Activated CD8-positive, alpha-beta memory T cell treated with anti-CD3 and anti-CD28 coated beads, Interleukin-2, amount 50 U/mL, for 24 hours (primary cell): ENCODE results near the gene BZW2.

Experiments
- DNase-seq: peaks from one replicate; pipeline ENCODE4 v3.0.0-alpha.2; 2020; ENCODE audit errors: extremely low read depth

The BZW2 gene

DNA sequence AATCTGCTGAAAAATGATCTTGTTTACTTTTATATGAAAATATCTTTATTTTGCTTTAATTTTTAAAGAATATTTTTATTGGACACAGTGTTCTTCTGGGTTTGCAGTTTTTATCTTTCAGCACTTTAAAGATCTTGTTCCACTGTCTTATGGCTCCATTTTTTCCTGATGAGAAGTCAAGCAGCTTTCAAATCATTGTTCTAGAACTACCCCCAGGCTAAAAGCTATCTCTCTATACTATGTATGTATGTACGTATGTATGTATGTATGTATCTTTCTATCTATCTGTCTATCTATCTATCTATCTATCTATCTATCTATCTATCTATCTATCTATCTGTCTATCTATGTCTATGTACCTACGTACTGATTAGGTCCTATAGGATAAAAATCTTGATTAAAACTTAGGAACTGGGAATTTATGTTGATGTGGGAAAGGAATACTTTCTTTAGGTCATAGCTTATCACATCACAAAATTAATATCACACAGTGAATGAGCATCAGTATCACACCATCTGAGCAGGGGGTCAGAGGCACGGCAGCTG lies 72.2 kb downstream of the BZW2 start:
- no peak for DNase-seq

DNA sequence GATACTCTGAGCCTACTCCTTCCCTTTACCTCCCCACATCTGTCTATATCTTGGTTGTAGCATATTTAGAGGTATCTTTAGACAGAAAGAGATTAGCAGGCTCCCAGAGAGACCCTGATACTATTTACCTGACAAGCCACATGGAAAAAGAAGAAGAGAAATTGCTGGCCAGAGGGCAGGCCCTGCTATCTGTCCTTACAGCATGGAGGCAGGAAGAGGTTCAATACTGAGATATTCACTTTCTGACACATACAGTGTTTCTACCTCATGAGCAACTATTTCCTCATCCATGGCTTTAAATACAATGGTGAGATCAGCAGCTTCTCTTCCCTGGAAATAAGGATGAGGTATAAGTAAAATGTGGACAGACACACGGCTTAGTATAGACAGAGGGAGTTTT lies 73.7 kb downstream of the BZW2 start:
- no peak for DNase-seq

DNA sequence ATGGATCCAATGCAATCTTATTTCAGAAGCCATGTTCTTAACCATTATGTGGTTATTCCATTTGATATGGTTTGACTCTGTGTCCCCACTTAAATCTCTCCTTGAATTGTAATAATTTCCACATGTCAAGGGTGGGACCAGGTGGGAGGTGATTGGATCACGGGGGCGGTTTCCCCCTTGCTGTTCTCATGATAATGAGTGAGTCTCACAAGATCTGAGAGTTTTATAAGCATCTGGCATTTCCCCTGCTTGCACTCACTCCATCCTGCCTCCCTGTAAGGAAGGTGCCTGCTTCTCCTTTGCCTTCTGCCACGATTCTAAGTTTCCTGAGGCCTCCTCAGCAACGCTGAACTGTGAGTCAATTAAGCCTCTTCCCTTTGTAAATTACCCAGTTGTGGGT lies 75.6 kb downstream of the BZW2 start:
- DNase-seq, result no peak

- no peak for DNase-seq
Observed at GRCh38 chr7:16724344-16724743, 78.4 kb downstream of the BZW2 start.

DNA sequence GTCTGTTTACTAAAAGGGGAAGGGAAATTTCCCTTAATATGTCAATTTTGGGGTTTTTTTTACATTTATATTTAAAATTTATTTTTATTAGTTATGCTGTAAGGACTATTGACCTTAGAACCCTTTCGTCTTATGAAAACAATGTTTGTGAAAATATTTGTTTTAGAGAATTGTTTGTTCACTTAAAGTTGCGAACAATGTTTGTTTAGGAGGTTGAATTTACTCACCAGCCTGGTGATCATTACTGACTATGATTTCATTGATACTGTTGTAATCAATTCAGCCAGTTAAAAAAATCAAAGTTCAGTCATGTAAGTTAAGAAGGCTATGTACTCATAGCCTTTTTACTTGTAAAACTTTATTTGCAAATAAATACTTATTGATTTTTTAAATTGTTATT lies 80.2 kb downstream of the BZW2 start:
- no peak for DNase-seq

DNA sequence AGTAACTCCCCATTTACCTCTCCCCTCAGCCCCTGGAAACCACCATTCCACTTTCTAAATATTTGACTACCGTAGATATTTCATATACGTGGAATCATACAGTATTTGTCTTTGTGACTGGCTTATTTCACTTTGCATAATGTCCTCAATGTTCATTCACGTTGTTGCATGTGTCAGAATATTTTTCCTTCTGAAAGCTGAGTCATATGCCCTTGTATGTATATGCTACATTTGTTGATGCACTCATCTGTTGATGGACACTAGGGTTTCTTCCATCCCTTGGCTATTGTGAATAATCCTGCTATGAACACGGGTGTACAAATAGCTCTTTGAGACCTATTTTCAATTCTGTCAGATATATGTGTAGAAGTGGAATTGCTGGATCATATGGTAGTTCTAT lies 81.8 kb downstream of the BZW2 start:
- no peak for DNase-seq

GRCh38 chr7:16728811-16729210 lies 82.8 kb downstream of the BZW2 start:
- no peak for DNase-seq

DNA sequence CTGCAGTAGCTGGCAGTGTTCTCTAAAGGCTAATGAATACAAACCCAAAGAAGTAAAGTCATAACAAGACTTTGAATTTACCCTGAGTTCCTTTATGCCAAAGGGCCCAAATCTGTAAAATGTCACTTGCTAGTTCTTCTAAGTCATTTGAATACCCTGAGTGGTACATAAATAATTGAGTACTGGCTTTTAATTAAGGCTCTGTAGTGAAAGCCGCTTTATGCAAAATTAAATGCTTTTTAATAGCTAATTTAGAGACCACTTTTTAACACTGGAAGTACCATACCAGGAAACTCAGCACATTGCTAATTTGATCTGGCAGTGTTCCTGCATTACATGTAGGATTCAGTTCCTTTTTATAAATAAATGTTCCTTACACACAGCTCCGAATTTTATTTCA lies 83.6 kb downstream of the BZW2 start:
- DNase-seq, result no peak

DNA sequence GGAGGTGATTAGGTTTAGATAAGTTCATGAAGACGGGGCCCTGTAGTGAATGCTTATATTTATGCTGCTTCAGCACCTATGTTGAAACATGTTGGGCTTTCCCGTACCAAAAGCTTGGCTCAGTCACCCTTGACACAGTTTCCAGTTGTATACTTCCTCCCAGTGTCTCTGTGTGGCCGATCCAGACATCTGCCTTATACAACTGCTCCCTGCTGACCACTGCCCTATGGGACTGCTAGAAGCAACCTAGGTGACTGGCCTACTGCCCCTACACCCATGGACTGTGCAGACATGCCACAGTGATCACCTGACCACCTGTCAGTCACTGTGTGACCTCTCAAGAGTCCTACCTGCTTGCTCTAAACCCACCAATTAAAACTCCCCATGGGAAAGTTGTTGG lies 85.0 kb downstream of the BZW2 start:
- DNase-seq, result no peak

- no peak for DNase-seq
Observed at GRCh38 chr7:16732828-16733227, 86.8 kb downstream of the BZW2 start.

GRCh38 chr7:16734148-16734726 lies 88.3 kb downstream of the BZW2 start:
- DNase-seq, result no peak

- no peak for DNase-seq
Observed at GRCh38 chr7:16735020-16735419, 89.0 kb downstream of the BZW2 start.

DNA sequence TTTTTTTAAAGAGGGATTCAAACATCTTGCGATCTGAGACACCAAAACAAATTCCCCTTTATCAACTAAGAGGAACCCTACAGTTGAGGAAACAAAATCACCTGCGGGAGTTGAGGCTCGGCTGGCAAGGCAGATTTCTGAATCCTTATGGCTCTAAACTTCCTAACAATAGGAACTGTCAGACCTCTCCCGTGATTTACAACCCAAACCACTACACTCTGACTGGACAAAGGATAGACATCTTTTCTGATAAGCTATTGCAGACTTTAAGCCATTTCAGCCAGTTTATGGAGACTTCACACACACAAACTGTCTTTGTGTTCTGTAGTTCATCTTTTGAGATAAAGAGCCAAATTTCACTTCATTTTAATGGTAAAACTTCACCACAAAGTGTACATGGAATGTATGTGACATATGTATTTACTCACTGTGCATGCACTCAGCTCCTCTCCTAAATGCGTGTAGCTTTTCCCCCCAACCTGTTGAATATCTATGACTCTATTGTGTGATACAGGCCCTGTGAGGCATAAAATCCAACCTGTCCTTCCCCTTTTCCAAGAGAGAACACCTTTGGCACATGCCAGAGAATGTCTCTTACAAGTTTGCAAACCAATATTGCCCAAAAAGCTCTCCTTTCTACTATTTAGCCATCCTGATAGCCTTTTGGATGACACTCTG lies 92.2 kb downstream of the BZW2 start:
- DNase-seq, result no peak

GRCh38 chr7:16739863-16740622 lies 94.1 kb downstream of the BZW2 start:
- DNase-seq, result no peak

- DNase-seq, result no peak
Observed at GRCh38 chr7:16740623-16740953, 94.6 kb downstream of the BZW2 start.

DNA sequence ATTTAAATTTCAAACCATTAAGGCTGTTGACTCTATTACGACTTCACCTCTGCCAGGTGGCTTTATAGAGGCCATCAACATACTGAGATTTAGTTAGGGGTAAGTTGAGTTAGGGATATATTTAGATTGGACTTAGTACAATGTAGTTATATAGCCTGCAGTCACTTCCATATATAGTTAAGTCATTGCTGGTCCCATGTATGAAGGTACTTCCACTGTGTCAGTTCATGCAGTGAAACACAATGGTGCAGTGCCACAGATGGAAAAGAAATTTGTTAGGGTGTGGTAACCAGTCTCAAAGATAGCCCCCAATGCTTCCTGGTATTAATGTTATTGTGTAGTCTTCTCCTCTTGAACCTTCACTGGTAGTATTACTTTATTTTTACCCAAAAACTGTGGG lies 95.0 kb downstream of the BZW2 start:
- no peak for DNase-seq

- no peak for DNase-seq
Observed at GRCh38 chr7:16741676-16742075, 95.7 kb downstream of the BZW2 start.

DNA sequence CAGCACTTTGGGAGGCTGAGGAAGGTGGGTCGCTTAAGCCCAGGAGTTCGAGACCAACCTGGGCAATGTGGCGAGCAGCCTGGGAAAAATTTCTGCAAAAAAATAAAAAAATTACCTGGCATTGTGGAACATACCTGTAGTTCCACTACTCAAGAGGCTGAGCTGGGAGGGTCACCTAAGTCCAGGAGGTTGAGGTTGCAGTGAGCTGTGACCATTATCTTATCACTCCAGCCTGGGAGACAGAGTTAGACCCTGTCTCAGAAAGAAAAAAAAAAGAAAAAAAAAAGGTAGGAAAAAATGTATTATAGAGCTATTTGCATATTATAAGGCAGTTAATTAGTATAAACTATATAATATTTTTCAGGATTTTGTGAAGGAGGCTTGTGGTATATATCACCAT lies 96.6 kb downstream of the BZW2 start:
- no peak for DNase-seq

DNA sequence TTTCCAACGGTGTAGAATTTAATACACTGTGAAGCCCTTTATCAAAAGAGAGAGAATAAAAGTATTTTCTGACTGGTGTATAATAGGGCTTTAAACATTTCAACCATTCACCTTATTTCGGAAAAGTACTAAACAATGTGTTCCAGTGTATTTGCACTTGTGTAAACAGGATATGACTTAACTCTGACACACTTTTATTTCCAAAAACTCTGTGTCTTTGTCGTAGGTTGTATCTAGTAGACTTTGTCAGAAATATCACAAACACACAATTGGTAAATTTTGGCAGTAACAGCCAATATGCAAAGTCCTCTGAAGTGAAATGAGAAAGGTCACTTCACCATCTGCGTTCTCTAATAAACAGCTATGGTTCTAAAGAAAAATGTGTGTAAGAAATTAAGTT lies 97.3 kb downstream of the BZW2 start:
- DNase-seq, result no peak

GRCh38 chr7:16744518-16745250 lies 98.7 kb downstream of the BZW2 start:
- no peak for DNase-seq

- DNase-seq, result no peak
Observed at GRCh38 chr7:16745645-16746044, 99.7 kb downstream of the BZW2 start.

DNA sequence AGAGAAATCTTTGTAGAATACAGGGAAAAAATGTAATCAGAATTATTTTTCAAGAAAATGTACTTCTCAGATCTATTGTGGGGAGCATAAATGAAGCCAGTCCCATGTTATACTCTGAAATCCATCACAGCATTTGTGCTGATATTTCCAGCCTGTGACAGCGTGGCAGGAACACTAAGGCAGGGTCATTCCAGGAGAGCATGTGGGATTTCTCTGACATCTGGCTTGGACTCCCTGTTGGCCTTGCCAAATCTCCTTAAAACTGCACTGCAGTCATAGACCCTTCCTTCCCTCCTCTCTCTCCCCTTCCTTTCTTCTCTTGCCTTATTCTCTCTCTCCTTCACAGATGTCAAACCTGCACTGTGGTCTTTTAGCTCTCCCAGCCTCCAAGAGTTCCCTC lies 101.1 kb downstream of the BZW2 start:
- no peak for DNase-seq
